Duodenal mucosa (tissue), 2 donors: ENCODE data around the gene DAAM1.

Experiments
- H3K27ac ChIP-seq: one replicate; pipeline ENCODE4 v1.7.0; 2013; ENCODE audit warnings: low read depth, low read length
- H3K27me3 ChIP-seq, 2 donors: one replicate each; pipeline ENCODE4 v1.7.0; 2013; ENCODE audit warnings: low read length in 2 of 2, control low read depth in 1 of 2; ENCODE audit not compliant: insufficient read depth in 2 of 2, control insufficient read depth in 1 of 2
- H3K36me3 ChIP-seq, 2 donors: one replicate each; pipeline ENCODE4 v1.7.0; 2013; ENCODE audit warnings: low read length in 2 of 2, control low read depth in 1 of 2; ENCODE audit not compliant: insufficient read depth in 2 of 2, control insufficient read depth in 1 of 2
- H3K4me1 ChIP-seq, 2 donors: one replicate each; pipeline ENCODE4 v1.7.0; 2013; ENCODE audit warnings: low read length in 2 of 2, control low read depth in 1 of 2; ENCODE audit not compliant: insufficient read depth in 2 of 2, control insufficient read depth in 1 of 2
- H3K4me3 ChIP-seq, 2 donors: one replicate each; pipeline ENCODE4 v1.7.0; 2013; ENCODE audit warnings: low read length in 2 of 2, low read depth in 1 of 2
- H3K9ac ChIP-seq, 2 donors: one replicate each; pipeline ENCODE4 v1.7.0; 2013; ENCODE audit warnings: low read length in 2 of 2, low read depth in 1 of 2
- H3K9me3 ChIP-seq, 2 donors: one replicate each; pipeline ENCODE4 v1.7.0; 2013; ENCODE audit warnings: low read length in 2 of 2, control low read depth in 1 of 2; ENCODE audit not compliant: control insufficient read depth in 1 of 2

DAAM1 gene

DNA sequence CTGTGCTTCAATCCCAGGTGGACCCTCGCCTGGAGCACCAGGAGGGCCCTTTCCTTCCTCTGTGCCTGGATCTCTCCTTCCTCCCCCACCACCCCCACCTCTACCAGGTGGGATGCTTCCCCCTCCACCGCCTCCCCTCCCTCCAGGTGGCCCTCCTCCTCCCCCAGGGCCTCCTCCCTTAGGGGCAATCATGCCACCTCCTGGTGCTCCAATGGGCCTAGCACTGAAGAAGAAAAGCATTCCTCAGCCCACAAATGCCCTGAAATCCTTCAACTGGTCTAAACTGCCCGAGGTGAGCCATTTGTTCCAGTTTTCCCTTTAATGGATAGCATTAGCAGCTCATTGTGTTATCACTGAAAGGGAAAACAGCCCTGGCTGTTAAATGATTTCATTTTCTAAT lies 142.8 kb downstream of the DAAM1 start:
- Histone ChIP-seq H3K4me3 (no peak overlapping the region), H3K27me3 (no peaks in the 10 kb centered on the region), H3K27ac (no peak overlapping the region), H3K9me3 (no peaks in the 10 kb centered on the region), H3K36me3 (peaks cover 7 to 16% of the 10 kb centered on the region in 2 donors), H3K9ac (no peak overlapping the region), H3K4me1 (peaks cover 0 to 6% of the 10 kb centered on the region in 2 donors)

- no peak overlapping the region for H3K27ac ChIP-seq
- H3K9me3 ChIP-seq: no peaks in the 10 kb centered on the region
- no peak overlapping the region for H3K4me3 ChIP-seq
- H3K36me3 ChIP-seq: peaks cover 7 to 16% of the 10 kb centered on the region in 2 donors
- H3K27me3 ChIP-seq: no peaks in the 10 kb centered on the region
- peaks cover 0 to 9% of the 10 kb centered on the region in 2 donors for H3K4me1 ChIP-seq
- H3K9ac ChIP-seq: no peak overlapping the region
Measured at GRCh38 chr14:59332727-59333126, 144.3 kb downstream of the DAAM1 start.

DNA sequence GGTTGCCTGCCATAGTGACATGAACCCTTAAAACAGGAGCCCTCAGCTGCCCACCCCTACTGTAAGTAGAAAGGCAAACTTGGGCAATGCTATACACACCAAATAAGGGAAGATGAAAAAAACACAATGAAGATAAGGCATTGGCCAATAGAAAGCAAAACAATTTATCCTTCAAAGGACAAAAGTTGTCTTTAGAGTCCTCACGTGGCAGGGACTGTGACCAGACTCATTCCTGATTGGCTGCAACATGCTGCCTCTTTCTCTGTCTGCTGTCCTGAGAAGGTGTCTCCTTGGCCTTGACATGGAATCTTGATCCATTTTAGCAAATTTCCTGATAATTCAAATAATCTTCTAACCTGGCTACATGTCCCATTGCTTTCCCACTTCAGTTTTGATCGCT lies 144.8 kb downstream of the DAAM1 start:
- peaks cover 9 to 12% of the 10 kb centered on the region in 2 donors for H3K36me3 ChIP-seq
- peak overlapping the region; percentile 48 for H3K27ac ChIP-seq
- H3K4me3 ChIP-seq: no peak overlapping the region
- peaks cover 0 to 9% of the 10 kb centered on the region in 2 donors for H3K4me1 ChIP-seq
- no peaks in the 10 kb centered on the region for H3K27me3 ChIP-seq
- H3K9ac ChIP-seq: no peak overlapping the region
- no peaks in the 10 kb centered on the region for H3K9me3 ChIP-seq

DNA sequence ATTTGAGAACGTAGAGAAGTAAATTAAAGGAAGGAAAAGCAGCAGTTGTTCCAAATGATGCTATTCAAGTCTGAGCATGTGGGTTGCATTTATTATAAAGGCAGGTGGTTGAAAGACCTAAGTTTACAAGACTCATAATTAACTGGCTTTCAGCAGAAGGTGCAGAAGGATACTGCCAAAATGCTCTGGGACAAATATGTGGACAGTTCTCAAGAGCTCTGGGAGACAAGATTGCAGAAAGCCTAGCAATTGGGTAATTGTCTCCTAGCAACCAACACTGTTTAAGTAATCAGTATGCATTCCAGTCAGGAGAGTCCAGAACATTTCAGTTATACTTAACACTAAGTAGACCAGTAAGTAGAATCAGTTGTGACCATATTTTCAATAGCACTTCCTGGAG lies 145.2 kb downstream of the DAAM1 start:
- no peaks in the 10 kb centered on the region for H3K27me3 ChIP-seq
- no peak overlapping the region for H3K9ac ChIP-seq
- H3K9me3 ChIP-seq: no peaks in the 10 kb centered on the region
- peaks cover 10 to 11% of the 10 kb centered on the region in 2 donors for H3K36me3 ChIP-seq
- no peak overlapping the region for H3K4me3 ChIP-seq
- H3K27ac ChIP-seq: no peak overlapping the region
- H3K4me1 ChIP-seq: peaks cover 0 to 9% of the 10 kb centered on the region in 2 donors

DNA sequence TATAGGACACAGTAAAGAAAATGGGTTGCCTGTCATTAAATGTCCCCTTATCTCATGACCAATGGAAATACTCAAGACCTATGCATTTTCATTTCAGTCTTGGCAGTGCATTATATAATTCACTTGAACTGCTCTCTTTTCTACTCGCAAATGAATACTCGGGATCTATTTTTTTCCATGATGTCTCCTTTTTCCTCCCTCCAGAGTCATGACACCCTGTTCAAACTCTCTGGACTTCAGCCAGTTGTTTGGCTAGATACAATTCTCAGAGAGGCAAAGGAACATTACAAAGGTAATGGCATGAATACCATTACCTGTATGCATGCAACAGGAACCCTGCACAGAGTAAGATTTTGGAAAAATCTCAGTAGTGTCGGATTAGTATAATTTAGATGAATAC lies 145.8 kb downstream of the DAAM1 start:
- peaks cover 10 to 11% of the 10 kb centered on the region in 2 donors for H3K36me3 ChIP-seq
- H3K9ac ChIP-seq: no peak overlapping the region
- no peaks in the 10 kb centered on the region for H3K27me3 ChIP-seq
- H3K4me3 ChIP-seq: no peak overlapping the region
- no peak overlapping the region for H3K27ac ChIP-seq
- H3K4me1 ChIP-seq: peaks cover 0 to 9% of the 10 kb centered on the region in 2 donors
- no peaks in the 10 kb centered on the region for H3K9me3 ChIP-seq

GRCh38 chr14:59336098-59336497 lies 147.6 kb downstream of the DAAM1 start:
- peaks cover 0 to 9% of the 10 kb centered on the region in 2 donors for H3K4me1 ChIP-seq

DNA sequence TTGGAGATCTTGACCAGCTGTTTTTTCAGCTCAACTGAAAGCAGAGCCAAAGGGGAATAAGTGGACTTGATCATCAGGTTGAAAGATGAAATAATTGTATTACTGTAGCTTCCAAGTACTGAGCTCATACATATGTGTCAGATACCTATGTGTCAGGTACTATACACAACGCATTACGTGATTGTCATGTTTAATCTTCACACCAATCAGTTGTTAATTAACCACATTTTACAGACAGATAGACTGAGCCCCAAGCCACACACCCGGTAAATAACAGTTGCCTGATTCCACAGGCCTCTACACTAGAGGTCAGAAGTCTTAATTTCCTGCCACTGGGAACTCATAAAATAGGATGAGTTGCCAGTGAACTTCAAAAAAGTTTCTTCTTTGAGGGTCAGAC lies 148.2 kb downstream of the DAAM1 start:
- no peak overlapping the region for H3K4me3 ChIP-seq
- H3K27me3 ChIP-seq: no peaks in the 10 kb centered on the region
- no peaks in the 10 kb centered on the region for H3K9me3 ChIP-seq
- no peak overlapping the region for H3K27ac ChIP-seq
- no peak overlapping the region for H3K9ac ChIP-seq
- peaks cover 8 to 11% of the 10 kb centered on the region in 2 donors for H3K36me3 ChIP-seq
- peaks cover 0 to 9% of the 10 kb centered on the region in 2 donors for H3K4me1 ChIP-seq

More at GRCh38 chr14:59336098-59336497, 147.6 kb downstream of the DAAM1 start:
- H3K27me3 ChIP-seq: no peaks in the 10 kb centered on the region
- H3K27ac ChIP-seq: no peak overlapping the region
- H3K4me3 ChIP-seq: no peak overlapping the region
- peaks cover 8 to 15% of the 10 kb centered on the region in 2 donors for H3K36me3 ChIP-seq
- no peaks in the 10 kb centered on the region for H3K9me3 ChIP-seq
- H3K9ac ChIP-seq: no peak overlapping the region

DNA sequence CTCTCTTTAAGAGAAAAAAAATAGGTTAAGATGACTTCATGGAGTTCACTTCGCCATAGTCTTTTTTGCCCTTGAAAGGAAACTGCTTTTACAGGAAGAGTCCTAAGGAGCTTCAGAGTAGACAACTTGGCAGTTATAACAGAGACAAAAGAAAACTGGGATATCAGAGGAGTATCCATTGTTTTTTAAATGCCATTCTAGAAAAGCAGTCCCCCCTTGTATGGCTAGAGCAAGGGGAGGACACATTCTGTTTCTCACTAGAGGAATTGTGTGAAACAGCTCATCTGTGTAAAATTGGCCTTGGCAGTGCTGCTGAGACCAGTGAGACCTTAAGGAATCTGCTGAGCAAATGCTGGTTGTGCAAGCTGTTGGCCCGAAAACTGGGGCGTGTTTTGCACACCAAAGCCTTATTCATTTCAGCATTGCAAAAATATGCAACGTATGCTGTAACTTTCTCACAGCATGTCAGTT lies 148.7 kb downstream of the DAAM1 start:
- Histone ChIP-seq H3K4me1 (peaks cover 0 to 9% of the 10 kb centered on the region in 2 donors), H3K4me3 (no peak overlapping the region), H3K36me3 (peaks cover 4 to 8% of the 10 kb centered on the region in 2 donors), H3K27me3 (no peaks in the 10 kb centered on the region), H3K27ac (peak overlapping the region; percentile 34), H3K9ac (no peak overlapping the region), H3K9me3 (no peaks in the 10 kb centered on the region)

GRCh38 chr14:59338761-59339160 lies 150.3 kb downstream of the DAAM1 start:
- no peak overlapping the region for H3K9ac ChIP-seq
- H3K4me1 ChIP-seq: peaks cover 0 to 9% of the 10 kb centered on the region in 2 donors
- no peaks in the 10 kb centered on the region for H3K27me3 ChIP-seq
- H3K4me3 ChIP-seq: no peak overlapping the region
- no peak overlapping the region for H3K27ac ChIP-seq
- H3K36me3 ChIP-seq: peaks cover 3 to 8% of the 10 kb centered on the region in 2 donors
- no peaks in the 10 kb centered on the region for H3K9me3 ChIP-seq

DNA sequence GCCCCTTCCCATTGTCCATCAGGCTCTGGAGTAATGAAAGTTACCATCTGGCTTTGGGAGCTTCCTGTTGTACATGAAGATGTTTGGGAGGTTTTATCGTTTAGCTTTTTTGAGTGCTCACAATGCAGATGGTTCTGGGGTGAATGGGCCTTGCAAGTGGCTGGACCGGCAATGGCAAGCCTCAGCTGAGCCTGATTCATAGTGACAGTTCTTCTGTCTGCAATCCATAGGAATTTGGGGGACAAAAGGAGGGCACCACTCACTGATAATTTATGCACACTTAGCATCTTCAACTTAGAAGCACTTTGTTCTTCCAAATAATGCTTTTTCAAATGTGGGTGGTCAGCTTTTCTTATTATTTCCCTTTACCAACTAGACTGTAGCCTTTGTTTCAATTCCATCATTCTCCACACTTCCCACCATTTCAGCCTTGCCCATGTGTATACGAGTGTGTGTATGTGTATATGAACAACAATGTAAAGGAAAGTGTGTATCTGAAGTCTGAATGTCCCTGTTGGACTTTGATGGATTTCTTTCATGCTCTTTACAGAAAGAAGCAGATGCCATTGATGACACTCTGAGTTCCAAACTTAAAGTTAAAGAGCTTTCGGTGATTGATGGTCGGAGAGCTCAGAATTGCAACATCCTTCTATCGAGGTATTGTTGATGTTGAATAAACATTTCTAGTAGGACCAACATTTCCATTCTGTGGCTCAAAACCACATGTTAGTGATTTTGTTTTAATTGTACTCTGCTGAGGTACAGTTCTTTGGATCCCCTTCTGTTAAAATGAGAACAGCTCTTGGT lies 151.3 kb downstream of the DAAM1 start:
- H3K9ac ChIP-seq: no peak overlapping the region
- peaks cover 0 to 2% of the 10 kb centered on the region in 2 donors for H3K4me1 ChIP-seq
- no peaks in the 10 kb centered on the region for H3K9me3 ChIP-seq
- no peak overlapping the region for H3K4me3 ChIP-seq
- no peak overlapping the region for H3K27ac ChIP-seq
- no peaks in the 10 kb centered on the region for H3K27me3 ChIP-seq
- peaks cover 3 to 8% of the 10 kb centered on the region in 2 donors for H3K36me3 ChIP-seq
